ENCODE results near the gene UBE2F. TPM values are rescaled to one million over a fixed set of nuclear protein-coding genes. Genes with fewer than 3 reads are reported as not detected.

Gene UBE2F
- total RNA-seq, 1 experiment from 2014 or later, result 62.1 TPM

DNA sequence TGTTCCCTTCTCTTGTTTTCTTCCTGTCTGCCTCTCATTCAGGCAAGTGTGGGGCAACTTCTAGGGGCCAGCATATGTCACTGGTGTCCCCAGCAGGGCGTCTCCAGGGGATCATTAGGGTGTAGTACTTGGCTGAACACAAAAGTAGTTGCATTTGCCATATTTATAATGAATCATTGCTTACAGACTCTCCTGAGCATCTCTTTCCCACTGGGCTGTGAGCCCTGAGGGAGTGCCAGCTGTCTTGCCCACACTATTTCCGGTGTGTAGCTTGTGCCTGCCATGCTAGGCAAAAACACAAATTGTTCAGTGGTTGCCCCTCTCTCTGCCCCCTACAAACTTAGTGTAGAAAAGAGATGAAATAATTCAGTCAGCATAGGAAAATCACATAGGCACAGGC is 53.1 kb downstream of the UBE2F start:
- H2AK5ac ChIP-seq (ENCODE audit: insufficient read length, low read length), result no peak overlapping the region
- H3T11ph ChIP-seq (ENCODE audit: low read length), result no peak overlapping the region
- Mint-ChIP-seq H3K4me1 (no peaks in the 10 kb centered on the region), H3K9me3 (no peaks in the 10 kb centered on the region), H3K4me3 (no peak overlapping the region), H3K36me3 (ENCODE audit: insufficient read depth in 1 of 3, low read depth in 3 of 3) (peaks cover 9 to 17% (median 15%) of the 10 kb centered on the region in 3 experiments; a peak in 6 of 7 replicates), H3K27me3 (ENCODE audit: low read depth) (no peaks in the 10 kb centered on the region; the same call in 1 of the 2 replicates), H3K27ac (no peak overlapping the region)
- no peak overlapping the region for H3K18ac ChIP-seq (ENCODE audit: insufficient read length, low read depth, low read length)
- no peak overlapping the region for H3K23ac ChIP-seq (ENCODE audit: insufficient read length, low read depth, low read length)
- H2BK12ac ChIP-seq (ENCODE audit: insufficient read length, low read depth, low read length), result no peak overlapping the region
- no peak overlapping the region for H4K91ac ChIP-seq (ENCODE audit: insufficient read length, low read depth, low read length)
- no peak overlapping the region for H3K27ac ChIP-seq (ENCODE audit: insufficient read length, low read depth, low read length)
- no peak overlapping the region for H3K9ac ChIP-seq (ENCODE audit: extremely low read depth, insufficient read length, low read length)
- no peak overlapping the region for H2BK5ac ChIP-seq (ENCODE audit: insufficient read length, low read length)
- H3K14ac ChIP-seq (ENCODE audit: insufficient read depth, low read length), result no peak overlapping the region
- no peaks in the 10 kb centered on the region for H3K4me1 ChIP-seq (ENCODE audit: insufficient read depth, low read length)
- no peak for DNase-seq
- H2BK120ac ChIP-seq (ENCODE audit: low read depth, low read length, poor library complexity, severe bottlenecking), result no peak overlapping the region
- H3K23me2 ChIP-seq (ENCODE audit: insufficient read length, low read depth, low read length, poor library complexity, severe bottlenecking), result no peaks in the 10 kb centered on the region
- no peaks in the 10 kb centered on the region for H4K20me1 ChIP-seq (ENCODE audit: control insufficient read depth, insufficient read depth, insufficient read length)
- TF ChIP-seq, protein P1, sequence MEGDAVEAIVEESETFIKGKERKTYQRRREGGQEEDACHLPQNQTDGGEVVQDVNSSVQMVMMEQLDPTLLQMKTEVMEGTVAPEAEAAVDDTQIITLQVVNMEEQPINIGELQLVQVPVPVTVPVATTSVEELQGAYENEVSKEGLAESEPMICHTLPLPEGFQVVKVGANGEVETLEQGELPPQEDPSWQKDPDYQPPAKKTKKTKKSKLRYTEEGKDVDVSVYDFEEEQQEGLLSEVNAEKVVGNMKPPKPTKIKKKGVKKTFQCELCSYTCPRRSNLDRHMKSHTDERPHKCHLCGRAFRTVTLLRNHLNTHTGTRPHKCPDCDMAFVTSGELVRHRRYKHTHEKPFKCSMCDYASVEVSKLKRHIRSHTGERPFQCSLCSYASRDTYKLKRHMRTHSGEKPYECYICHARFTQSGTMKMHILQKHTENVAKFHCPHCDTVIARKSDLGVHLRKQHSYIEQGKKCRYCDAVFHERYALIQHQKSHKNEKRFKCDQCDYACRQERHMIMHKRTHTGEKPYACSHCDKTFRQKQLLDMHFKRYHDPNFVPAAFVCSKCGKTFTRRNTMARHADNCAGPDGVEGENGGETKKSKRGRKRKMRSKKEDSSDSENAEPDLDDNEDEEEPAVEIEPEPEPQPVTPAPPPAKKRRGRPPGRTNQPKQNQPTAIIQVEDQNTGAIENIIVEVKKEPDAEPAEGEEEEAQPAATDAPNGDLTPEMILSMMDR (conservative IDR thresholded peaks at IDR 0.05), result no peak
- peaks cover 5% of the 10 kb centered on the region for H3K79me1 ChIP-seq (ENCODE audit: insufficient read depth, low read depth, low read length, poor library complexity, severe bottlenecking)
- H2AFZ ChIP-seq (ENCODE audit: low read length), result no peak overlapping the region
- no peak overlapping the region for H4K8ac ChIP-seq (replicated peaks; ENCODE audit: insufficient read length, low read depth, low read length)
- no peak overlapping the region for H2BK15ac ChIP-seq (ENCODE audit: low read depth, low read length)
- no peaks in the 10 kb centered on the region for H3K27me3 ChIP-seq (ENCODE audit: insufficient read depth, low read length)
- no peaks in the 10 kb centered on the region for H3K9me3 ChIP-seq (ENCODE audit: control insufficient read depth, low read depth, low read length)
- H2BK20ac ChIP-seq (ENCODE audit: low read depth, low read length, poor library complexity, severe bottlenecking), result no peak overlapping the region
- no peak overlapping the region for H3K56ac ChIP-seq (ENCODE audit: insufficient read length, low read depth, low read length)
- no peak overlapping the region for H3K4ac ChIP-seq (ENCODE audit: low read depth, low read length)
- WGBS (ENCODE audit: extremely low coverage, insufficient read length, low lambda C conversion rate), result no CpG with 5 or more reads among the region's 2 CpGs
- H4K5ac ChIP-seq (ENCODE audit: insufficient read length, low read depth, low read length), result no peak overlapping the region
- peaks cover under 1% of the 10 kb centered on the region; the same call in 1 of the 2 replicates for H3K79me2 ChIP-seq (ENCODE audit: insufficient read depth, low read length)
- no peak overlapping the region for H3K4me2 ChIP-seq (ENCODE audit: insufficient read depth, insufficient read length, low read length)

Data from H9 (cell line).